Natural killer cell (primary cell): ENCODE data around the gene MAD1L1. TPM values are rescaled to one million over a fixed set of nuclear protein-coding genes. Genes with fewer than 3 reads are reported as not detected.

Experiments used
- ATAC-seq, 3 donors: fragments of 150-1000 bp in 2 of 3; fragments of 200-7000 bp in 1 of 3; cut with Tn5 transposase; 1 replicate in 1 of 3; 2 replicates in 2 of 3; pipeline ENCODE4 v1.10.0; 2021; ENCODE audit warnings: mild to moderate bottlenecking in 2 of 3, moderate library complexity in 2 of 3
- DNase-seq, 2 donors: peaks; one replicate each; pipeline versions ENCODE4 v3.0.0 to v3.0.0-alpha.2; 2013 to 2021; ENCODE audit warnings: mixed read lengths in 1 of 2
- H3K27ac ChIP-seq: one replicate; pipeline ENCODE4 v1.5.1; 2013; ENCODE audit warnings: mild to moderate bottlenecking, low read length
- H3K27me3 ChIP-seq: one replicate; pipeline ENCODE4 v1.6.1; 2013; ENCODE audit warnings: low read length; ENCODE audit not compliant: control insufficient read depth, insufficient read depth
- H3K36me3 ChIP-seq: one replicate; pipeline ENCODE4 v1.6.1; 2013; ENCODE audit warnings: low read length; ENCODE audit not compliant: control insufficient read depth, insufficient read depth
- H3K4me1 ChIP-seq: one replicate; pipeline ENCODE4 v1.6.1; 2013; ENCODE audit warnings: low read length; ENCODE audit not compliant: control insufficient read depth, insufficient read depth
- H3K4me3 ChIP-seq: one replicate; pipeline ENCODE4 v1.5.1; 2013; ENCODE audit warnings: low read length
- H3K9me3 ChIP-seq: one replicate; pipeline ENCODE4 v1.6.1; 2013; ENCODE audit warnings: low read length; ENCODE audit not compliant: control insufficient read depth, insufficient read depth
- H3K27ac Mint-ChIP-seq, 2 donors: one replicate each; pipeline ENCODE4 v1.8.0; 2022; ENCODE audit warnings: mild to moderate bottlenecking in 2 of 2, mixed read lengths in 2 of 2, moderate library complexity in 1 of 2
- H3K27me3 Mint-ChIP-seq, 2 donors: one replicate each; pipeline ENCODE4 v1.8.0; 2022; ENCODE audit warnings: low read depth in 2 of 2, mixed read lengths in 2 of 2
- H3K36me3 Mint-ChIP-seq: one replicate; pipeline ENCODE4 v1.8.0; 2022; ENCODE audit warnings: mixed read lengths
- H3K4me1 Mint-ChIP-seq, 2 donors: one replicate each; pipeline ENCODE4 v1.8.0; 2022; ENCODE audit warnings: mixed read lengths in 2 of 2
- H3K4me3 Mint-ChIP-seq: one replicate; pipeline ENCODE4 v1.8.0; 2022; ENCODE audit warnings: mild to moderate bottlenecking, moderate library complexity, mixed read lengths
- H3K9me3 Mint-ChIP-seq, 2 donors: one replicate each; pipeline ENCODE4 v1.8.0; 2022; ENCODE audit warnings: mixed read lengths in 2 of 2
- CTCF ChIP-seq: fragments of 200-600 bp; IDR thresholded peaks from one replicate; pipeline ENCODE4 v1.8.0; 2022; ENCODE audit warnings: antibody characterized with exemption
- WGBS: methylation state at CpG from one replicate; pipeline ENCODE4 v1.1.7; 2013; ENCODE audit warnings: missing lambda C conversion rate; ENCODE audit not compliant: insufficient coverage; 5-methylcytosine and 5-hydroxymethylcytosine counted together
- intact Hi-C: fragments of 100-400 bp; cut with micrococcal nuclease; formaldehyde crosslinking; loops from one replicate; pipeline ENCODE4 v1.14.2; 2022
- total RNA-seq, 4 donors: library from RNA; stranded (reverse); fragments of 120-200 nt in 1 of 4; gene quantifications; one replicate each; pipeline versions ENCODE4 v1.2.3 to v1.2.4, GENCODE V29; 2013 to 2022

The MAD1L1 gene
- total RNA-seq, 3 donors from 2014 or later (not counting 1 experiment from before 2014, with no cell fraction given): 53.6 to 81.2 (median 77.4) TPM

- H3K27me3 Mint-ChIP-seq: no peaks in the 10 kb centered on the region
- no peaks in the 10 kb centered on the region for H3K36me3 Mint-ChIP-seq
- 94% methylated on average over 19 of the region's 19 CpGs for WGBS
- no peaks in the 10 kb centered on the region for H3K9me3 Mint-ChIP-seq
- ATAC-seq: no peak
- Histone ChIP-seq H3K4me1 (no peaks in the 10 kb centered on the region), H3K36me3 (peaks cover 54% of the 10 kb centered on the region), H3K27ac (no peak overlapping the region), H3K4me3 (no peak overlapping the region), H3K9me3 (no peaks in the 10 kb centered on the region), H3K27me3 (no peaks in the 10 kb centered on the region)
- H3K4me1 Mint-ChIP-seq: no peaks in the 10 kb centered on the region
- TF ChIP-seq CTCF: no peak
- no peak for DNase-seq
- intact Hi-C loops: no loop called here
- no peak overlapping the region for H3K27ac Mint-ChIP-seq
- no peak overlapping the region for H3K4me3 Mint-ChIP-seq
These were observed 14.9 kb downstream of the MAD1L1 start for GRCh38 chr7:2217716-2218443.

GRCh38 chr7:2217206-2217605 lies 15.5 kb downstream of the MAD1L1 start:
- Histone ChIP-seq H3K4me1 (no peaks in the 10 kb centered on the region), H3K36me3 (peaks cover 56% of the 10 kb centered on the region)
- no peak overlapping the region for H3K4me3 Mint-ChIP-seq

GRCh38 chr7:2215851-2216250 lies 16.9 kb downstream of the MAD1L1 start:
- H3K9me3 Mint-ChIP-seq: no peaks in the 10 kb centered on the region
- ATAC-seq (no peak), DNase-seq (no peak)
- no peaks in the 10 kb centered on the region for H3K9me3 ChIP-seq
- no peaks in the 10 kb centered on the region for H3K4me1 Mint-ChIP-seq
- H3K4me1 ChIP-seq: no peaks in the 10 kb centered on the region
- no peak overlapping the region for H3K27ac ChIP-seq
- intact Hi-C loops: no loop called here
- H3K4me3 ChIP-seq: no peak overlapping the region
- H3K36me3 Mint-ChIP-seq: peaks cover 7% of the 10 kb centered on the region
- no peak overlapping the region for H3K27ac Mint-ChIP-seq
- WGBS: 94% methylated on average over 17 of the region's 17 CpGs
- H3K27me3 ChIP-seq: no peaks in the 10 kb centered on the region
- TF ChIP-seq CTCF: no peak
- H3K27me3 Mint-ChIP-seq: no peaks in the 10 kb centered on the region
- peaks cover 63% of the 10 kb centered on the region for H3K36me3 ChIP-seq
- no peak overlapping the region for H3K4me3 Mint-ChIP-seq

More at GRCh38 chr7:2217206-2217605, 15.5 kb downstream of the MAD1L1 start:
- TF ChIP-seq CTCF: no peak
- intact Hi-C loops: no loop called here
- no peak overlapping the region for H3K4me3 ChIP-seq
- no peaks in the 10 kb centered on the region for H3K27me3 ChIP-seq
- Mint-ChIP-seq H3K9me3 (no peaks in the 10 kb centered on the region), H3K27me3 (no peaks in the 10 kb centered on the region), H3K27ac (no peak overlapping the region), H3K36me3 (peaks cover 6% of the 10 kb centered on the region), H3K4me1 (no peaks in the 10 kb centered on the region)
- no peaks in the 10 kb centered on the region for H3K9me3 ChIP-seq
- DNase-seq (no peak), ATAC-seq (no peak)
- no peak overlapping the region for H3K27ac ChIP-seq
- 97% methylated on average over 10 of the region's 10 CpGs for WGBS

- DNase-seq: no peak
- 80% methylated on average over 9 of the region's 9 CpGs for WGBS
- Histone ChIP-seq H3K27ac (no peak overlapping the region), H3K9me3 (no peaks in the 10 kb centered on the region), H3K36me3 (peaks cover 58% of the 10 kb centered on the region), H3K27me3 (no peaks in the 10 kb centered on the region), H3K4me3 (no peak overlapping the region), H3K4me1 (no peaks in the 10 kb centered on the region)
- no peaks in the 10 kb centered on the region for H3K27me3 Mint-ChIP-seq
- no peaks in the 10 kb centered on the region for H3K9me3 Mint-ChIP-seq
- no peak for ATAC-seq
- TF ChIP-seq CTCF: no peak
- H3K36me3 Mint-ChIP-seq: peaks cover 7% of the 10 kb centered on the region
- intact Hi-C loops: no loop called here
- no peaks in the 10 kb centered on the region for H3K4me1 Mint-ChIP-seq
- H3K4me3 Mint-ChIP-seq: no peak overlapping the region
- no peak overlapping the region for H3K27ac Mint-ChIP-seq
These were observed 18.1 kb downstream of the MAD1L1 start for GRCh38 chr7:2214636-2215035.
